Measurements from ENCODE around the gene RIT2. TPM values are rescaled to one million over a fixed set of nuclear protein-coding genes. Genes with fewer than 3 reads are reported as not detected.
A peak's percentile ranks its signal among the peaks of the same experiment; 100 is the strongest.

RIT2 gene
- polyA plus RNA-seq, 1 of the 3 experiments (the other 2 are of a cell fraction), result not detected

- Histone ChIP-seq H3F3A (replicated peaks; ENCODE audit: insufficient read depth) (no peaks in the 10 kb centered on the region), H3K9me3 (no peaks in the 10 kb centered on the region), H3K9me2 (no peaks in the 10 kb centered on the region), H3K79me2 (ENCODE audit: insufficient read depth) (no peaks in the 10 kb centered on the region), H3K9ac (no peak overlapping the region), H3K27ac (ENCODE audit: low read depth in 2 of 2, low read length in 1 of 2) (no peak overlapping the region; a peak in 1 of 4 replicates), H3K27me3 (ENCODE audit: insufficient read depth) (no peaks in the 10 kb centered on the region), H3K4me3 (ENCODE audit: low read depth in 2 of 2, low read length in 1 of 2) (no peak overlapping the region), H3K4me2 (no peak overlapping the region), H2AFZ (ENCODE audit: low read depth) (no peak overlapping the region), H4K20me1 (ENCODE audit: insufficient read depth) (no peaks in the 10 kb centered on the region), H3K4me1 (ENCODE audit: control insufficient read depth in 1 of 2, insufficient read depth in 2 of 2, low read depth in 1 of 2, low read length in 1 of 2) (no peaks in the 10 kb centered on the region; a peak in 2 of 4 replicates), H3K36me3 (replicated peaks in 1 of 2; ENCODE audit: control insufficient read depth in 1 of 2, insufficient read depth in 2 of 2, low read length in 1 of 2) (no peaks in the 10 kb centered on the region)
- WGBS (ENCODE audit: low lambda C conversion rate), result 31% methylated on average over 5 of the region's 5 CpGs
- POLR2A ChIA-PET, result no interaction called here
- CTCF ChIA-PET, result no interaction called here
- peak; percentile 52 for DNase-seq
- TF ChIP-seq USF1 (IDR thresholded peaks at IDR 0.05; ENCODE audit: borderline replicate concordance, low read depth), result no peak
- TF ChIP-seq NFIC (IDR thresholded peaks at IDR 0.05; ENCODE audit: borderline replicate concordance), result no peak
- TF ChIP-seq REST (IDR thresholded peaks at IDR 0.05; ENCODE audit: low read depth, low read length), result no peak
- TF ChIP-seq CHD2 (IDR thresholded peaks at IDR 0.05; ENCODE audit: low read length, partially characterized antibody), result peak; percentile 89
- no peak for TF ChIP-seq EZH2phosphoT487 (IDR thresholded peaks at IDR 0.05; ENCODE audit: borderline replicate concordance, low read depth)
- no peak for TF ChIP-seq NRF1 (IDR thresholded peaks at IDR 0.05; ENCODE audit: low read depth, low read length)
- TF ChIP-seq IRF3 (IDR thresholded peaks at IDR 0.05; ENCODE audit: low read depth, low read length), result no peak
- TF ChIP-seq FOXM1 (IDR thresholded peaks at IDR 0.05; ENCODE audit: low read depth), result no peak
- no peak; the same call in 1 of the 2 replicates for TF ChIP-seq SMC3 (IDR thresholded peaks at IDR 0.05; ENCODE audit: low read depth, low read length)
- no peak for TF ChIP-seq USF2 (IDR thresholded peaks at IDR 0.05; ENCODE audit: borderline replicate concordance, low read depth, low read length)
- no peak for TF ChIP-seq ZBTB33 (IDR thresholded peaks at IDR 0.05; ENCODE audit: borderline replicate concordance, low read depth)
- TF ChIP-seq POLR2AphosphoS5 (IDR thresholded peaks at IDR 0.05; ENCODE audit: low read depth, low read length), result peak; percentile 61
- peak; percentile 95 for TF ChIP-seq GATA2 (CRISPR knock-in tag; IDR thresholded peaks at IDR 0.05)
- peak; percentile 18 to 99; a peak in 3 of 4 replicates for TF ChIP-seq EP300 (IDR thresholded peaks at IDR 0.05; ENCODE audit: borderline replicate concordance in 1 of 2, low read depth in 1 of 2, low read length in 1 of 2)
- peak; percentile 31; the same call in 1 of the 2 replicates for TF ChIP-seq MXI1 (IDR thresholded peaks at IDR 0.05; ENCODE audit: low read depth, low read length)
- TF ChIP-seq RCOR1 (IDR thresholded peaks at IDR 0.05; ENCODE audit: low read length), result peak; percentile 100
- peak; percentile 76 for TF ChIP-seq TEAD4 (IDR thresholded peaks at IDR 0.05; ENCODE audit: borderline replicate concordance, insufficient read depth)
- TF ChIP-seq SIN3A (IDR thresholded peaks at IDR 0.05; ENCODE audit: borderline replicate concordance, low read depth, low read length), result no peak
- peak; percentile 95 for TF ChIP-seq FOXJ3 (CRISPR knock-in tag; IDR thresholded peaks at IDR 0.05)
- no peak for TF ChIP-seq FOSL2 (IDR thresholded peaks at IDR 0.05; ENCODE audit: borderline replicate concordance, low read depth)
- TF ChIP-seq MAX (IDR thresholded peaks at IDR 0.05; ENCODE audit: low read depth), result no peak
- no peak for TF ChIP-seq GABPA (IDR thresholded peaks at IDR 0.05; ENCODE audit: low read depth)
- TF ChIP-seq TCF12 (IDR thresholded peaks at IDR 0.05), result peak; percentile 68
- TF ChIP-seq YY1 (IDR thresholded peaks at IDR 0.05; ENCODE audit: low read depth), result no peak
Measured at GRCh38 chr18:42850174-42851083, 265.1 kb downstream of the RIT2 start.
